Mucosa of descending colon (tissue), 3 donors: Measurements from ENCODE around the gene KLHL22. TPM values are rescaled to one million over a fixed set of nuclear protein-coding genes. Genes with fewer than 3 reads are reported as not detected.
A peak's percentile ranks its signal among the peaks of the same experiment; 100 is the strongest.

Experiments
- ATAC-seq: fragments of 200-7000 bp; cut with Tn5 transposase; one replicate; pipeline ENCODE4 v1.9.1; 2020; ENCODE audit warnings: mild to moderate bottlenecking, moderate library complexity
- DNase-seq, 3 donors: peaks; one replicate each; pipeline ENCODE4 v3.0.0-alpha.2; 2020
- H3K36me3 ChIP-seq: fragments of 200-600 bp; one replicate; pipeline ENCODE4 v1.8.0; 2021; ENCODE audit warnings: low read depth, mild to moderate bottlenecking
- H3K4me1 ChIP-seq: fragments of 200-600 bp; one replicate; pipeline ENCODE4 v1.8.0; 2021; ENCODE audit warnings: low read depth, mild to moderate bottlenecking
- H3K4me3 ChIP-seq: fragments of 200-600 bp; one replicate; pipeline ENCODE4 v1.8.0; 2021; ENCODE audit warnings: mild to moderate bottlenecking
- H3K9me3 ChIP-seq: fragments of 200-600 bp; one replicate; pipeline ENCODE4 v1.8.0; 2021; ENCODE audit warnings: mild to moderate bottlenecking
- intact Hi-C, 2 donors: fragments of 100-400 bp; cut with DNase I in 1 of 2; cut with micrococcal nuclease in 1 of 2; formaldehyde crosslinking; loops; one replicate each; pipeline versions ENCODE4 v1.11.0 to v1.11.1; 2022; cut with DNase I, micrococcal nuclease
- total RNA-seq, 3 donors: library from RNA; stranded (reverse); fragmentation: NEBNext Ultra II Directional in 2 of 3; extraction: Animal tissue kit (Norgen Biotek cat#: 25700) in 2 of 3; gene quantifications; one replicate each; pipeline versions ENCODE4 v1.2.1 to v1.2.4, GENCODE V29; 2021 to 2023
- TF ChIP-seq, protein P1 (sequence below): fragments of 200-600 bp; IDR thresholded peaks from one replicate; pipeline ENCODE4 v1.8.0; 2022; ENCODE audit warnings: antibody characterized with exemption, mild to moderate bottlenecking
- donor health status: DM: no; HTN: no; CAD: no; lungs with moderate emphysema.
- donor health status: DM: no; HTN: no; CAD: no.
- donor health status: DM: no; HTN: yes; CAD: no.

Gene KLHL22
- total RNA-seq, 3 donors from 2014 or later: 9.5 to 24.1 (median 14.7) TPM

DNA sequence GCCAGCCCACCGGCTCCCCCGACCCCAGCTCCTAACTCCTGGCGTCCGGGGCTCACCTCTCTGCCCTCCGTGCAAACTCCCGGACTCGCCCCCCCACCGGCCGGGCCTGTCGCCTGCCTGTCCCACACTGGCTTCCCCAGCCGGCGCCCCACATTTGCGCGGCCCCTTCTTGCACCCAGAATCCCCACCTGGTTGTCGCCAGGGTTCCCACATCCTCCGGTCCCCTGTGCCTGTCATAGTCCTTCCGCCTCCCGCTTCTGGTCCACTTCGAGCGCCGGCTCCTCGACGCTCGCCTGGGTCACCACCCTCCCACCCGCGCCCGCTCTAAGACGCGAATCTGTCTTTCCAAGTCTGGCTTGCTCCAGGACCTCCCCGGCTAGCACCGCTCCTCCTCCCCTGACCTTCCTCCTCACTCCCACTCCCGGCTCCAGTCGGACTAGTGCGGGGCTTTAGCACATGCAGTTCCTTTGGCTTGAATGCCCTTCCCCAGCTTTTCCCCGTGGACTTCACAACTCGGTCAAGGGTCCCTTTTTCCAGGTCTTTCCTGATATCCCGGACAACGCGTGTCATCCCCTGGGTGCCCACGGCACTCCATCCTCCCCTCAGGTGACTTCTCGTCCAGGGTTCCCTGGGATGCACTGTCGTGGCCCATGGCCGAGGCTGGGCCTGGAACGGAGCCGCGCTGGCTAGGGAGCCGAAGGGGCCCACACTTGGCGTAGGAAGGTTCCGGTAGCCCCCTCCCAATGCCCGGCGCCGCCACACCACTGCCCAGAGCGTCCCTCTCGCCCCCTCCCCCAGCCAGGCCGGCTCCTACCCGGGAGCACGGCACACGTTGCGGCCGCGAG is 58.6 kb downstream of the KLHL22 start:
- intact Hi-C loops: no loop called here
- no peaks in the 10 kb centered on the region for H3K9me3 ChIP-seq
- H3K4me1 ChIP-seq: peaks cover 13% of the 10 kb centered on the region
- no peaks in the 10 kb centered on the region for H3K36me3 ChIP-seq
- DNase-seq (peak in 2 of 3 donors; percentile 34 to 53), ATAC-seq (peak; percentile 12)
- H3K4me3 ChIP-seq: peak overlapping the region; percentile 6
- TF ChIP-seq, protein P1, sequence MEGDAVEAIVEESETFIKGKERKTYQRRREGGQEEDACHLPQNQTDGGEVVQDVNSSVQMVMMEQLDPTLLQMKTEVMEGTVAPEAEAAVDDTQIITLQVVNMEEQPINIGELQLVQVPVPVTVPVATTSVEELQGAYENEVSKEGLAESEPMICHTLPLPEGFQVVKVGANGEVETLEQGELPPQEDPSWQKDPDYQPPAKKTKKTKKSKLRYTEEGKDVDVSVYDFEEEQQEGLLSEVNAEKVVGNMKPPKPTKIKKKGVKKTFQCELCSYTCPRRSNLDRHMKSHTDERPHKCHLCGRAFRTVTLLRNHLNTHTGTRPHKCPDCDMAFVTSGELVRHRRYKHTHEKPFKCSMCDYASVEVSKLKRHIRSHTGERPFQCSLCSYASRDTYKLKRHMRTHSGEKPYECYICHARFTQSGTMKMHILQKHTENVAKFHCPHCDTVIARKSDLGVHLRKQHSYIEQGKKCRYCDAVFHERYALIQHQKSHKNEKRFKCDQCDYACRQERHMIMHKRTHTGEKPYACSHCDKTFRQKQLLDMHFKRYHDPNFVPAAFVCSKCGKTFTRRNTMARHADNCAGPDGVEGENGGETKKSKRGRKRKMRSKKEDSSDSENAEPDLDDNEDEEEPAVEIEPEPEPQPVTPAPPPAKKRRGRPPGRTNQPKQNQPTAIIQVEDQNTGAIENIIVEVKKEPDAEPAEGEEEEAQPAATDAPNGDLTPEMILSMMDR: no peak

- TF ChIP-seq, protein P1: no peak
- no peaks in the 10 kb centered on the region for H3K36me3 ChIP-seq
- intact Hi-C loops: no loop called here
- DNase-seq: peak in 1 of 3 donors; percentile 44
- no peak overlapping the region for H3K4me3 ChIP-seq
- H3K4me1 ChIP-seq: peaks cover 15% of the 10 kb centered on the region
- peak; percentile 22 for ATAC-seq
- no peaks in the 10 kb centered on the region for H3K9me3 ChIP-seq
Observed at GRCh38 chr22:20436307-20436767, 59.3 kb downstream of the KLHL22 start.

GRCh38 chr22:20435436-20436306 is 59.9 kb downstream of the KLHL22 start:
- Histone ChIP-seq H3K9me3 (no peaks in the 10 kb centered on the region), H3K4me3 (no peak overlapping the region), H3K4me1 (peaks cover 21% of the 10 kb centered on the region), H3K36me3 (no peaks in the 10 kb centered on the region)
- TF ChIP-seq, protein P1: no peak
- DNase-seq (peak in 1 of 3 donors; percentile 33), ATAC-seq (no peak)
- intact Hi-C loops: no loop called here

DNA sequence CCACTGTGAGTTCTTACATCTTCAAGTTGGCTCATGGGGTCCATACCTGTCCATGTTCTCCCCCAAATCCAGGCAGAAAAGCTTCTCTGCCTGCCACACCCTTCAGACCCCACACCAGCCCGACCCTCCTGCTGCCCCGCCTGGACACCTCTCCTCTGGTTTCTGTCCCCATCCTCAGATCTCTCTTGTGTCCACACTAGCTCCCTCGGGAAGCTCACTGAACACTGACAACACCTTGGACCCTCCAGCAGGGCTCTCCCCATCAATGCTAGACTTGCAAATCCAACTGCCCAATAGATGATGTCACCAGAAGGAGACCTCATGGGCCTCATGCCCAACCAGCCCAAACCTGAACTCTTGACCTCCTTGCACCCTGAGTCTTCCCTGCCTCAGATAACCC is 60.8 kb downstream of the KLHL22 start:
- DNase-seq (no peak), ATAC-seq (no peak)
- Histone ChIP-seq H3K4me3 (no peak overlapping the region), H3K4me1 (peaks cover 30% of the 10 kb centered on the region), H3K9me3 (no peaks in the 10 kb centered on the region), H3K36me3 (no peaks in the 10 kb centered on the region)
- TF ChIP-seq, protein P1: no peak
- intact Hi-C loops: no loop called here

GRCh38 chr22:20434264-20434751 is 61.3 kb downstream of the KLHL22 start:
- TF ChIP-seq, protein P1: no peak
- DNase-seq (peak in 1 of 3 donors; percentile 27), ATAC-seq (no peak)
- intact Hi-C loops: no loop called here
- Histone ChIP-seq H3K4me1 (peaks cover 35% of the 10 kb centered on the region), H3K4me3 (no peak overlapping the region), H3K36me3 (no peaks in the 10 kb centered on the region), H3K9me3 (no peaks in the 10 kb centered on the region)
